GM13977 (cell line): ENCODE results near the gene TMIGD1.

Experiments
- DNase-seq: peaks from one replicate; pipeline ENCODE4 v3.0.0; 2012; ENCODE audit warnings: low spot score
- CTCF ChIP-seq: IDR thresholded peaks from 2 replicates; pipeline ENCODE4 v1.5.1; 2012; ENCODE audit warnings: mild to moderate bottlenecking, control low read depth; ENCODE audit not compliant: insufficient read depth; ENCODE audit errors: extremely low read depth, missing control alignments
- in situ Hi-C: fragments of 300-500 bp; cut with MboI; formaldehyde crosslinking; loops from one replicate; pipeline ENCODE4 v1.12.0; 2022; ENCODE audit warnings: low sequenced_read_pairs, low pct_unique_long_range_greater_than_20kb, mixed read lengths, inconsistent platforms; ENCODE audit not compliant: unreplicated experiment

TMIGD1 gene

GRCh38 chr17:30332057-30332542 lies 1.8 kb downstream of the TMIGD1 start:
- in situ Hi-C loops: loop anchor here (5.0 to 25.0 kb wide), 2 partner anchors 225 to 380 kb away; no protein-coding TSS in a partner anchor
- DNase-seq: peak; percentile 10
- TF ChIP-seq CTCF: no peak

- no peak for DNase-seq
- TF ChIP-seq CTCF: no peak
- in situ Hi-C loops: loop anchor here (25.0 kb wide), 1 partner anchor 385 kb away; no protein-coding TSS in a partner anchor
Measured at GRCh38 chr17:30326809-30327208, 7.0 kb downstream of the TMIGD1 start.

- no peak for TF ChIP-seq CTCF
- in situ Hi-C loops: loop anchor here (25.0 kb wide), 1 partner anchor 388 kb away; no protein-coding TSS in a partner anchor
Measured at GRCh38 chr17:30324723-30325122, 9.1 kb downstream of the TMIGD1 start.

GRCh38 chr17:30323895-30324319 lies 9.9 kb downstream of the TMIGD1 start:
- in situ Hi-C loops: no loop called here
- DNase-seq: peak; percentile 40
- no peak for TF ChIP-seq CTCF

More at GRCh38 chr17:30324723-30325122, 9.1 kb downstream of the TMIGD1 start:
- no peak for DNase-seq

- in situ Hi-C loops: no loop called here
- no peak for DNase-seq
- no peak for TF ChIP-seq CTCF
Measured at GRCh38 chr17:30323262-30323894, 10.5 kb downstream of the TMIGD1 start.

- in situ Hi-C loops: no loop called here
- DNase-seq: no peak
Measured at GRCh38 chr17:30321314-30321713, 12.5 kb downstream of the TMIGD1 start.

More at GRCh38 chr17:30321314-30321713, 12.5 kb downstream of the TMIGD1 start:
- no peak for TF ChIP-seq CTCF
